K562 (cell line): ENCODE results near the gene ARL3. TPM values are rescaled to one million over a fixed set of nuclear protein-coding genes. Genes with fewer than 3 reads are reported as not detected.

Experiments
- ATAC-seq: fragments of 200-7000 bp; cut with Tn5 transposase; 3 replicates; pipeline ENCODE4 v1.9.1; 2020; ENCODE audit warnings: moderate library complexity
- BruUV-seq: library from RNA; stranded (reverse); fragments of 400-500 nt; replicated peaks from 2 replicates; lab custom pipeline; 2021; lab: Mats Ljungman, UMichigan
- CTCF ChIA-PET: fragments of 300-600 bp; formaldehyde crosslinking; extraction: SDS; loops from one replicate; lab custom pipeline; 2021; ENCODE audit warnings: low intra/inter-chr PET ratio; lab: Yijun Ruan, JAX
- POLR2A ChIA-PET: fragments of 300-600, 350-650 bp; sonication (Branson Sonifier 250); formaldehyde crosslinking; extraction: SDS; loops from one replicate; lab custom pipeline; 2021; ENCODE audit warnings: antibody characterized with exemption, inconsistent platforms; lab: Yijun Ruan, JAX
- DNase-seq, 4 experiments: peaks; one replicate each; pipeline versions ENCODE4 v3.0.0 to v3.0.0-alpha.2; 2011 to 2018; ENCODE audit warnings: low spot score in 3 of 4, mixed read lengths in 3 of 4; ENCODE audit errors: extremely low read depth in 1 of 4
- FAIRE-seq: peaks from 2 replicates; lab custom pipeline; 2011; peaks lifted over from hg19 to GRCh38; lab: Jason Lieb, UNC
- H2AFZ ChIP-seq: 2 replicates; pipeline ENCODE4 v1.6.0; 2011; ENCODE audit warnings: low read depth, low read length, control low read depth, inconsistent platforms
- H3K27ac ChIP-seq: fragments of 200-600 bp; 3 replicates; pipeline ENCODE4 v1.8.0; 2011; ENCODE audit warnings: low read depth, mild to moderate bottlenecking, control low read depth, inconsistent platforms, low read length, moderate library complexity, mixed read lengths; ENCODE audit errors: extremely low read depth
- H3K27me3 ChIP-seq, 2 experiments: fragments of 300-600 bp in 1 of 2; 2 replicates in 1 of 2; 3 replicates in 1 of 2; pipeline versions ENCODE4 v1.6.0 to v1.8.0; 2011; ENCODE audit warnings: inconsistent platforms in 2 of 2, low read length in 2 of 2, mild to moderate bottlenecking in 1 of 2, mixed read lengths in 1 of 2, moderate library complexity in 1 of 2; ENCODE audit not compliant: control insufficient read depth in 2 of 2, insufficient read depth in 2 of 2
- H3K36me3 ChIP-seq: fragments of 300-600 bp; 3 replicates; pipeline ENCODE4 v1.8.0; 2011; ENCODE audit warnings: mild to moderate bottlenecking, low read length, inconsistent platforms; ENCODE audit not compliant: control insufficient read depth, insufficient read depth
- H3K4me1 ChIP-seq, 2 experiments: fragments of 200-600 bp in 1 of 2; replicated peaks in 1 of 2; 2 replicates in 1 of 2; 3 replicates in 1 of 2; pipeline versions ENCODE4 v1.5.1 to v1.8.0; 2011; ENCODE audit warnings: inconsistent platforms in 2 of 2, low read length in 2 of 2, mild to moderate bottlenecking in 1 of 2, mixed read lengths in 1 of 2, moderate library complexity in 1 of 2; ENCODE audit not compliant: control insufficient read depth in 2 of 2, insufficient read depth in 2 of 2
- H3K4me2 ChIP-seq: 2 replicates; pipeline ENCODE4 v1.6.1; 2011; ENCODE audit warnings: low read length, control low read depth, inconsistent platforms, mixed read lengths; ENCODE audit not compliant: insufficient read depth
- H3K4me3 ChIP-seq: fragments of 200-600 bp; sonication (generic), shearing (Covaris generic); 2 replicates; pipeline ENCODE4 v1.5.1; 2016; ENCODE audit warnings: control low read depth, inconsistent platforms
- H3K79me2 ChIP-seq: fragments of 200-600 bp; 3 replicates; pipeline ENCODE4 v1.8.0; 2011; ENCODE audit warnings: low read length, inconsistent platforms; ENCODE audit not compliant: control insufficient read depth, insufficient read depth
- H3K9ac ChIP-seq, 2 experiments: 2 replicates each; pipeline versions ENCODE4 v1.6.0 to v1.6.1; 2011; ENCODE audit warnings: low read depth in 2 of 2, low read length in 2 of 2, control low read depth in 1 of 2, inconsistent platforms in 1 of 2, mild to moderate bottlenecking in 1 of 2, mixed read lengths in 1 of 2; ENCODE audit not compliant: insufficient read depth in 1 of 2
- H3K9me1 ChIP-seq: one replicate; pipeline ENCODE4 v1.6.0; 2011; ENCODE audit warnings: inconsistent platforms, mild to moderate bottlenecking, low read length, moderate library complexity; ENCODE audit not compliant: control insufficient read depth, insufficient read depth
- H3K9me3 ChIP-seq: replicated peaks from 2 replicates; pipeline ENCODE4 v1.5.1; 2011; ENCODE audit warnings: low read depth, low read length, inconsistent platforms; ENCODE audit not compliant: control insufficient read depth, insufficient read depth
- H4K20me1 ChIP-seq: replicated peaks from 2 replicates; pipeline ENCODE4 v1.6.1; 2011; ENCODE audit warnings: low read length, inconsistent platforms, mixed read lengths; ENCODE audit not compliant: control insufficient read depth, insufficient read depth
- GABPA ChIP-seq: fragments of 200-800 bp; sonication (Bioruptor generic); conservative IDR thresholded peaks from 2 replicates; pipeline ENCODE4 v1.6.1; 2016; ENCODE audit warnings: low read depth, missing genetic modification characterization, missing compliant biosample characterization
- HMGN3 ChIP-seq: IDR thresholded peaks from 2 replicates; pipeline ENCODE4 v1.6.1; 2011; ENCODE audit warnings: borderline replicate concordance, low read depth, mild to moderate bottlenecking, mixed read lengths, low read length; ENCODE audit not compliant: insufficient read length; ENCODE audit errors: extremely low read depth
- OTX1 ChIP-seq: fragments of 450-650 bp; formaldehyde crosslinking; IDR thresholded peaks from 2 replicates; pipeline ENCODE4 v1.4.0; 2022; ENCODE audit warnings: mild to moderate bottlenecking
- SREBF1 ChIP-seq: fragments of 150-350 bp; IDR thresholded peaks from 2 replicates; pipeline ENCODE4 v1.6.1; 2014; ENCODE audit warnings: antibody characterized with exemption, low read depth, low read length, borderline replicate concordance
- TFE3 ChIP-seq: fragments of 450-650 bp; formaldehyde crosslinking; IDR thresholded peaks from 2 replicates; pipeline ENCODE4 v1.4.0; 2020; ENCODE audit warnings: mild to moderate bottlenecking, mixed read lengths
- WGBS: fragments of 100-300 bp; shearing (Covaris generic); methylation state at CpG from one replicate; pipeline ENCODE4 v1.1.6; 2016; ENCODE audit warnings: low coverage, mixed read lengths; ENCODE audit not compliant: insufficient coverage; ENCODE audit errors: missing lambda C conversion rate; 5-methylcytosine and 5-hydroxymethylcytosine counted together
- in situ Hi-C: fragments of 300-500 bp; cut with MboI; formaldehyde crosslinking; loops from 4 replicates; pipeline ENCODE4 v1.15.0; 2018; ENCODE audit warnings: inconsistent platforms, mixed read lengths
- intact Hi-C: fragments of 100-400 bp; cut with micrococcal nuclease; formaldehyde crosslinking; loops from 2 replicates; pipeline ENCODE4 v1.14.2; 2022
- polyA plus RNA-seq, 8 experiments: library from polyadenylated mRNA; depleted of rRNA in 4 of 8; stranded (reverse) in 5 of 8; unstranded in 3 of 8; fragments of >200 nt; fragmentation: Nextera tagmentation in 2 of 8; fragmentation: Illumina TruSeq in 1 of 8; extraction: Ambion mirVana in 2 of 8; extraction: Trizol in 1 of 8; gene quantifications; 2 replicates each; pipeline versions ENCODE4 v1.2.1 to v1.2.3, GENCODE V29; 2011 to 2014; ENCODE audit warnings: inconsistent platforms in 1 of 8, missing spikeins in 1 of 8
- total RNA-seq, 7 experiments: library from RNA; depleted of rRNA in 6 of 7; stranded (reverse); fragments of >200 nt in 6 of 7; fragmentation: Illumina TruSeq in 2 of 7; extraction: Trizol in 2 of 7; gene quantifications; 2 replicates each; pipeline versions ENCODE4 v1.2.1 to v1.2.3, GENCODE V29; 2011 to 2021; ENCODE audit warnings: low replicate concordance in 1 of 7

Gene ARL3
- total and polyA plus RNA-seq, 9 of the 15 experiments (the other 6 are each of a cell fraction or from before 2014, with no cell fraction given) = 2.9 to 8.9 (median 4.8) TPM

GRCh38 chr10:102656026-102656425 is 58.2 kb downstream of the ARL3 start:
- peaks cover 0 to 26% of the 10 kb centered on the region in 2 experiments; a peak in 2 of 5 replicates for H3K4me1 ChIP-seq

More at GRCh38 chr10:102656026-102656425, 58.2 kb downstream of the ARL3 start:
- no peaks in the 10 kb centered on the region for H3K27me3 ChIP-seq
- CTCF ChIA-PET = no interaction called here
- H3K9ac ChIP-seq = no peak overlapping the region
- intact Hi-C loops = no loop called here
- H2AFZ ChIP-seq = no peak overlapping the region
- POLR2A ChIA-PET = interaction anchor here (0.6 to 7.3 kb wide), 5 partner anchors 9 to 1312 kb away, joined by 3 to 60 read pairs (median 3); partner anchors contain the start of gene TRIM8
- H3K4me2 ChIP-seq = no peak overlapping the region
- no peak overlapping the region for H3K4me3 ChIP-seq
- H3K79me2 ChIP-seq = peaks cover 20% of the 10 kb centered on the region
- BruUV-seq = no TSS peak
- no peaks in the 10 kb centered on the region for H3K9me1 ChIP-seq
- no peaks in the 10 kb centered on the region for H4K20me1 ChIP-seq
- H3K9me3 ChIP-seq = no peaks in the 10 kb centered on the region
- DNase-seq (no peak), ATAC-seq (no peak)
- WGBS = 100% methylated on average over 2 of the region's 12 CpGs
- H3K36me3 ChIP-seq = peaks cover 59% of the 10 kb centered on the region; the same call in 2 of the 3 replicates
- in situ Hi-C loops = no loop called here
- no peak overlapping the region for H3K27ac ChIP-seq
- no peak for TF ChIP-seq SREBF1
- no peak for TF ChIP-seq TFE3 (CRISPR knock-in tag)
- TF ChIP-seq HMGN3 = no peak
- TF ChIP-seq OTX1 = no peak
- no peak for TF ChIP-seq GABPA
- TF ChIP-seq, all 486 proteins: peak for 0
- no peak for FAIRE-seq
